Activated CD4-positive, alpha-beta T cell treated with anti-CD3 and anti-CD28 coated beads, Interleukin-2, amount 50 U/mL, for 24 hours (primary cell): ENCODE results near the gene NUDT22.

Experiments
- DNase-seq, 2 donors: peaks; one replicate each; pipeline ENCODE4 v3.0.0-alpha.2; 2020; ENCODE audit warnings: low read depth in 1 of 2, low spot score in 1 of 2

The NUDT22 gene

DNA sequence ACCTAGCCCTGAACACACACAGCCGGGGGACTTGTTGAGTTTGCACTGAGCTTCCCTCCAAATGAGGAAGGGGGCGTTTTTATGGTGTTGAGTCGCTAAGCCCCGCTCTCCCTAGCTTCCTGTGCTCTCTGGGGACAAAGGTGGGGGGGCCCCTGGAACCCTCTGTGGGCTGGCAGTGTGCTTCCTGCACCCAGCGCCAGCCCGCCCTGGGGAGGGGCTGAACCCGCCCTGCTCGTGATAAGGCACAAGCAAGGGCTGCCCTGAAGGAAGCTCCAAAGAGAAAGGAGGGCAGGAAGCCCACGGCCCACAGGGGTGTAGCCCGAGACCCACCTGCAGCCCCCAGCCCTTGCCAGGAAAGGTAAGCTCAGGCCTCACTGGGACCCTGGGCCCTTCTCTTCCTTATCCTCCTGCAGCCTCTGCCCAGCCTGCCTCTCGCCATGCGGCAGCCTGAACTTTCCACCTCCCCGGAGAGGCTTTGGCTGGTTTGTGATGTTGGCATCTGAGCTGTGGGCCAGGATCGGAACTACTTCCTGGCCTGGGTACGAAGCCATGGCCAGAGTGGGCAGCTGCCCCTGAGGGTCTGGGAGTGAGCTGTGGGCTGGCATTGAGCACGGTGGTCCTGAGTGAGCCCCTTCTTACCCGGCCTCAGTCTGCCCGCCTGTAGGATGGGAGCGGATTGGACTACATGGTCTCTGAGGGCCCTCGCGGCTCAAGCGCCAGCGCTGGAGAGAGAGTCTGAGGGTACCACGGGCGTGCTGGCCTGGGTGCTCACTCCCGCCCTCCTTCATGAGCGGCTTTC is 19.4 kb upstream of the NUDT22 start, which contains the start of gene FERMT3:
TSS of gene FERMT3 (plus strand) at position 265 of the 799 bp plus-strand sequence. CDS start 644 bp downstream, outside the sequence.
- DNase-seq = peak in 1 of 2 donors; percentile 71

DNA sequence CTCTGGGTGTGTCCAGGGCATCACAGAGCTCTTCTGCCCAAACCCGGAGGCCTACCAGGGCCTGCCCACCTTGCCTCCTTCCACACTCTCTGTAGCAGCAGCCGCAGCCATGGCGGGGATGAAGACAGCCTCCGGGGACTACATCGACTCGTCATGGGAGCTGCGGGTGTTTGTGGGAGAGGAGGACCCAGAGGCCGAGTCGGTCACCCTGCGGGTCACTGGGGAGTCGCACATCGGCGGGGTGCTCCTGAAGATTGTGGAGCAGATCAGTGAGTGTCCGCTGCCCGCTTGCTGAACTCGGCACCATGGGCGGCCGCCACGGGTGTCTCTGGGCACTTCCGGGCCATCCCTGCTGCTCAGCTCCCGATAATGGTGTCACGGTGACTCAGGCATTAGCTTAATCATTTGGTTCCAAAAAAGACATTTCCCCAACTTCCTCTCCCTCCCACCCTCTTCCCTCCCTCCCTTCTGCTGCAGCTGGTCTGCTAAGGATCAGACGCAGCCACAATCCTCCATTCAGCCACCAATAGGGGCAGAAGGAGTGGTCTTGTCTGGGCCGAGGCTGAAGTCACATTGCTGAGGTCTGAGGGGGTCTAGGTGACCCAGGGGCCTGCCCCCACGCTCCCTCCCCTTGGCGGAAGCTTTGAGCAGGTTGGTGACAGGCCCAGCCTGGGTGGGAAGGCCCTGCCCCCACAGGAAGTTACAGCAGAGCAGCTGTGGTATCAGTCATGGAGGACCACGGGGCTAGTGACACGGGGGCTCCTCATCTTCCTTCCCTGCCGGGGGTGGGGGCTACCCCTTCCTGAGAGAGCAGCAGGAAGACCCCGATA is 18.6 kb upstream of the NUDT22 start:
- peak; percentile 67 to 77 for DNase-seq

DNA sequence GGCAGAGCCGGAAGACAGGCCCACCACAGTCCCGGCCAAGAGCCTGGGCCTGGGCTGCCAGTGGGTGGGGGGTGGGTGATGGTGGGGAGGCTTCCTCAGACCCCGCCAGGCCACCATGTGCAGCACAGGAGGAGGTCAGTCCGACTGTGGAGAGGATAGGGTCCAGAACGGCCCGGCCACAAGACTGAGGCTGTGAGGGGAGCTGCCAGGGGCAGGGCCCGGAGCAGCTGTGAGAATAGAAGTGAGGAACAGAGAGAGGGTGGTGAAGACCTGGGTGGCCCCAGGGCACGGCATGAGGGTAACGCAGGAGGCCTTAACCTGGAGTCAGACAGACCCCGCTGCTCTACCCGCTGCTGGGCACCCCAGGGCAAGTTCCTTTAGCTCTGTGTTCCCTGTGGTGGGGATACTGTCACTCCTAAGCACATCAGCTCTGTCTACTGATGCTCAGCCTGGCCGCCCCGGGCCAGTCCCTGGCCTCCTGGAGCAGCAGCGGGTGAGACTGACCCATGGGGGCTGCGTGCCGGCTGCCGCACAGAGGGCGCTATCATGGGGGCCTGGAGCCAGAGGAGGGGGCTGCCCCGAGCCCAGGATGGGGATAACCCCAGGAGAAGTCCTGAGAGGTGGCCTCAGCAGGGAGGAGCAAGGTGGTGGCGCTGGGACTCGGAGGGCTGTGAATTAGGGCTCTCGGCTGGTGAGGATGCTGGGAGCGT is 17.8 kb upstream of the NUDT22 start:
- DNase-seq = no peak

DNA sequence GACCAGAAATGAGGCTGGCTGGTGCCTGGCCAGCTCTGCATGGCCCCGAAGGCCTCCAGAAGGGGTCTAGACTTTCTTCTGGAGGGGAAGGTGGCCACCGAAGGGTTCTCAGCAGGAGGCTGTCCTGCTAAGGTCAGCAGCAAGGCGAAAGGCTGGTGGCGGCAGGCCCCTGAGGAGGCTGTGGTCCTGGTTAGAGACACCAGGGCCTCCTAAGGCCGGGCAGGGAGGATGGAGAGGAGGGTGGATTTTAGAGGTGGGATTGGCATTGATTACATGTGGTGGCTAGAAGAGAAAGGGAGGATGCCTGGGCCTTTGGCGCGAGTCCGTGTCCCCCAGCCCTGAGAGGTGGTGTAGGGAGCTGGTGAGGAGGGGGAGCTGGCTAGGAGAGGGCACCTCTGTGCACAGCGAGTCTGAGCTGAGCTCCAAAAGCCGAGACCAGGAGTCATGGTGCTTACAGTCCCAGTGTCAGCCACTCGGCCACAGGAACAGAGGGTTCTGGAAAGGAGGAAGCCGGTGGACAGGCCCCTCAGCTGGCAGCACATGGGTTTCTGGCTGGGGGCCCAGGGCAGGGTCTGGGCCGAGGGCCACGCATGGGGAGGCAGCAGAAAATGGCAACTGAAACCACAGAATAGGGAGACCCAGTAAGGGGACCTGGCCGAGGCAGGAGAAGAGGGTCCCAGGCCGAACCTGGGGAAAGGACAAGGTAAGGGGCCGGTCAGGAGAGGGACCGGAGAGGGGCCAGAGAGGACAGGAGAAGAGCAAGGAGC is 17.1 kb upstream of the NUDT22 start:
- no peak for DNase-seq

DNA sequence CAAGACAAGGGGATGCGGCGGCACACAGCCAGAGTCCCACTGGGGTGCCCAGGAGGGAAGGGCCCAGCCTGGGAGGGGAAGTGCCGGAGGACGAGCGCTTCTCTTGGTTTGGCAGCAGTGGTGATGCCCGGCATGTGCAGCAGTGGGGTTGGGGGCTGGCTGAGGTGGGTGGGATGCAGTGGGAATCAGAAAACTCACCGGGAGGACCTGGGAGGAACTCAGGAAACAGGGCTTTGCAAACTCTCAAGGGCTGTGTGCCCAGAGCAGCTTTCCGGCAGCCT is 16.6 kb upstream of the NUDT22 start:
- DNase-seq = no peak

DNA sequence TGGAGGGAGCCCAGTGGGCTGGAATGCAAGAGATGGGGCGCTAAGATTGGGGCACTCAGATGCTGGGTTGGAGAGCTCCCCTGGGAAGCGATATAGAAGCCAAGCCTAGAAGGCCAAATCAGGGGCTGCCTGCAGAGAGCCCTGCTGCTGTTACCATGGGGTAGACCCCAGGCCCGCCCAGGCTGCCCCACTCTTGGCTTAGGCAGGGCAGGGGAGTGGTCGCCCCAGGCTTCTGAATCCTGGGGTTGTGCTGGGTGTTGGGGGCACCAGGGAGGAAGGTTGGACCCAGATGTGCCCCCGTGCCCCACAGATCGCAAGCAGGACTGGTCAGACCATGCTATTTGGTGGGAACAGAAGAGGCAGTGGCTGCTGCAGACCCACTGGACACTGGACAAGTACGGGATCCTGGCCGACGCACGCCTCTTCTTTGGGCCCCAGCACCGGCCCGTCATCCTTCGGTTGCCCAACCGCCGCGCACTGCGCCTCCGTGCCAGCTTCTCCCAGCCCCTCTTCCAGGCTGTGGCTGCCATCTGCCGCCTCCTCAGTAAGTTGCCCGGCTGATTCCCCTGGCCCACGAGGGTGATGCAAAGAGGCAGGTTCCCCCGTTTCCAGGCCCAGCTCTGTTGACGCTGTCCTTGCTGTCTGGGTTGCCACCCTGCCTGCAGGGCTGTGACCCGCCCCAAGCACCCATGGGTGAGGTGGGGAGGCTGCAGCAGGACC is 15.6 kb upstream of the NUDT22 start:
- DNase-seq = no peak

DNA sequence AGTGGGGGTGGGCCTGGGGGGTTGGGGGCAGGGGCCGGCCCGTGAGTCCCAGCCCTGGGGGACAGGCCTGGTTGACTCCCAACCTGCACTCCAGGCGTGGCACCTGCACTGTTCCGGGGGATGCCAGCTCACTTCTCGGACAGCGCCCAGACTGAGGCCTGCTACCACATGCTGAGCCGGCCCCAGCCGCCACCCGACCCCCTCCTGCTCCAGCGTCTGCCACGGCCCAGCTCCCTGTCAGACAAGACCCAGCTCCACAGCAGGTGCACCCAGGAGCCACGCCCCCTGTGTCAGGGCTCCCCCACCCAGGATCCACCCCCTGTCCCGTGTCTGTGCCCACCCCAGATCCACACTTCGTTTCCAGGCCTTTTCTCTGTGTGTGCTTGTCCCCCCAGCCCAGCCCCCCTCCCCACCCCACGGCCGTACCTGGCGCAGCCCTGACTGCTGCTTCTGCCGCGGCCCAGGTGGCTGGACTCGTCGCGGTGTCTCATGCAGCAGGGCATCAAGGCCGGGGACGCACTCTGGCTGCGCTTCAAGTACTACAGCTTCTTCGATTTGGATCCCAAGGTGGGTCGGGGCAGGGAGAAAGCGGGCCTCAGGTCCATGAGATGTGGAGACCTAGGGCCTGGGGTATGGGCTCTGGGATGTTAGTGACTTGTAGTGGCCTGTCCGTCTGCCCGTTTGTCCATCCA is 14.7 kb upstream of the NUDT22 start:
- DNase-seq = no peak

DNA sequence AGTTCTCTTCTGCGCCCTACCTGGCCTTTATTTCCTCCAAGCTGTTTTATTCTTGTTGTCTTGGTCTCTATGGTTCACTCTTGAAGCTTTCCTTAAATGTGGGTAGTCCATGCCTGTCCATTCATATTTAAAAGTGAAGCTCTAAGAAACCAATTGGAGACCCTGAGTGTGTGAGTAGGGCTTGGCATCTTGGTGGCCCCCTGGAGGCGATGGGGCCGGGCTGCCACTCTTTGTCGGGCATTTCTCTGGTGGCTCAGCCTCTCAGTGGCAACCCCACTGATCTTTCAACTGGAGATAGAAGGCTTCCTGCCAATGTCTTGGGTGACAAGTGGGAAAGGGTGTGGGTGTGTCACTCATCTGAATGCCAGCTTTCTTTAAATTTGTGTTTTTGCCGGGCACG is 9.2 kb upstream of the NUDT22 start:
- no peak for DNase-seq

DNA sequence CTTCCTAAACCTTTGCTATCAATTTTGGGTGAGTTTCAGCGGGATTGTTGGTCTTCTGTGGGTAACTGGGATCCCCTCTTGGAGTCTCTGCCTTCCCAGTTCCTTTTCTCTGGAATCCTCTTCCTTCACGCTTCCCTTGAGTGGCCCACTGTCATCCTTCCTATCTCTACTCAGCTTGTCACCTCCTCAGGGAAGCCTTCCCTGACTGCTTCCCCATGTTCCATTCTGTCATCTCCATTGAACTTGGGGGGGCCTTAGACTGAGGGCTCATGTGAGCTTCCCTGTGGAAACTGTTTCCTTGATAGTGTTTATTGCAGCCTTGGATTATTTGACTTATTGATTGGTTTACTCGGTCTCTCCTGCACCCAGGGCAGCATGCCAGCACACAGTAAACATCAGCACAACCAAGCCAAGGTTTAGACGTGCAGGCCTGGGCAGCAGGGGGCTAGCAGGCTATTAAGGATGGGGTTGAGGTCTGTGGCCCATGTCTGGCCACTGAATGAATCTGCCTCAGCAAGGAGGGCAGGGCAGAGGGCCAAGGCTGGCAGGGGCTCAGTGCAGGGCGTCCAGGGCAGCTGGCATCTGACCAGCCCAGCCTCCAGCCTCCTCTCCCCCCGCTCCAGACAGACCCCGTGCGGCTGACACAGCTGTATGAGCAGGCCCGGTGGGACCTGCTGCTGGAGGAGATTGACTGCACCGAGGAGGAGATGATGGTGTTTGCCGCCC is 7.3 kb upstream of the NUDT22 start:
- no peak for DNase-seq

DNA sequence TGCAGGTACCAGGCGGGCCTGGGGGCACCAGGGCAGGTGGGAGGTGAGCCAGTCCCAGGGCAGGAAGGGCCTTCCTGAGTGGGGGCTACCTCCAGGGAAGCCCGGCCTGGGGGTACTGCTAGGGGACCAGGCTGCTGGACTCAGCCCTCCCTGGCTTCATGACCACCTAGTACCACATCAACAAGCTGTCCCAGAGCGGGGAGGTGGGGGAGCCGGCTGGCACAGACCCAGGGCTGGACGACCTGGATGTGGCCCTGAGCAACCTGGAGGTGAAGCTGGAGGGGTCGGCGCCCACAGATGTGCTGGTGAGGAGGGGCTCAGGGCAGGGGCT is 6.8 kb upstream of the NUDT22 start:
- DNase-seq = no peak

DNA sequence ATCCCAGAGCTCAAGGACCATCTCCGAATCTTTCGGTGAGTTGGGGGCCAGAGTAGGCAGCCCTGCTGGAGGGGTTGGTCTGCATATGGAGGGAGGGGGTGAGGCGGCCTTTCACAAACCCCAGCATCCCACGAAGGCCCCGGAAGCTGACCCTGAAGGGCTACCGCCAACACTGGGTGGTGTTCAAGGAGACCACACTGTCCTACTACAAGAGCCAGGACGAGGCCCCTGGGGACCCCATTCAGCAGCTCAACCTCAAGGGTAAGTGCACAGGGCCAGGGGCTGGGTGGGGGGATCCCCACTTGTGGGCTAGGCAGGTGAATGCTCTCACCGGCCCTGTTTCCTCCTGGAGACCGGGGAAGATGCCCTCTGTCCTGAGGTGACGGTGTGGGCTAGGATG is 6.3 kb upstream of the NUDT22 start:
- DNase-seq = no peak

DNA sequence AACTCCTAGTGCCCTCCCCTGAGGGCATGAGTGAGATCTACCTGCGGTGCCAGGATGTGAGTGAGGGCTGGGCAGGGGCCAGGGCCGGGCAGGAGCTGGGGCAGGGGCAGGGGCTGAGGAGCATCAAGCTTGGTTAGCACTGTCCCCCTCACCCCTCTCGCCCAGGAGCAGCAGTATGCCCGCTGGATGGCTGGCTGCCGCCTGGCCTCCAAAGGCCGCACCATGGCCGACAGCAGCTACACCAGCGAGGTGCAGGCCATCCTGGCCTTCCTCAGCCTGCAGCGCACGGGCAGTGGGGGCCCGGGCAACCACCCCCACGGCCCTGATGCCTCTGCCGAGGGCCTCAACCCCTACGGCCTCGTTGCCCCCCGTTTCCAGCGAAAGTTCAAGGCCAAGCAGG is 5.8 kb upstream of the NUDT22 start:
- DNase-seq = no peak

DNA sequence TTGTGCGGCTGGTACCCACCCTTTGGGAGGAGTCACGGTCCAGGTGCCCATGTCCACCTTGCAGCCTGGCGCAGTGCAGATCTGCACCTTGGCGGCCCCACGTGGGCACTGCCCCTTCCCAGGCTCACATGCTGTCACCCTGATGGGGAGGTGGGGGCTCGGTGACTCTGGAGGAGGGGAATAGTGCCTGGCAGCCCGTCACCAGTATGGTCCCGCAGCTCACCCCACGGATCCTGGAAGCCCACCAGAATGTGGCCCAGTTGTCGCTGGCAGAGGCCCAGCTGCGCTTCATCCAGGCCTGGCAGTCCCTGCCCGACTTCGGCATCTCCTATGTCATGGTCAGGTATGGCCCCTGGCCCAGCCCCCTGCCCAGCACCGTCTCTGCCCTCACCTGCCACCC is 5.3 kb upstream of the NUDT22 start:
- DNase-seq = no peak

DNA sequence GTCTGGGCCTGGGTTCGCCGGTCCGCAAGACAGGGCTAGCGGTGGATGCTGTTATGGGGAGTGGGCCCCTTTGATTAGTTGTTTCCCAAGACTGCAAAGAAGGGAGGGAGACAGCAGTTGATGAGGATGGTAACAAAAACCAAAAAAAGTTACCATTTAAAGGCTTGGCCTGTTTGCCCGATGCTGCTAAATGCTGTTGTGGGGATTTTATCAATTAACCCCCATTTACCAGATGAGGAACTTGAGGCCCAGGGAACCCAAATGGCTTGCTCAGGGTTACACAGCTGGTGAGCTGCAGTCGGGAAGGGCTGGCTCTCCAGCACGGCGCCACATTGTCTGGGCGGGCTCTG is 3.4 kb upstream of the NUDT22 start:
- DNase-seq = no peak

DNA sequence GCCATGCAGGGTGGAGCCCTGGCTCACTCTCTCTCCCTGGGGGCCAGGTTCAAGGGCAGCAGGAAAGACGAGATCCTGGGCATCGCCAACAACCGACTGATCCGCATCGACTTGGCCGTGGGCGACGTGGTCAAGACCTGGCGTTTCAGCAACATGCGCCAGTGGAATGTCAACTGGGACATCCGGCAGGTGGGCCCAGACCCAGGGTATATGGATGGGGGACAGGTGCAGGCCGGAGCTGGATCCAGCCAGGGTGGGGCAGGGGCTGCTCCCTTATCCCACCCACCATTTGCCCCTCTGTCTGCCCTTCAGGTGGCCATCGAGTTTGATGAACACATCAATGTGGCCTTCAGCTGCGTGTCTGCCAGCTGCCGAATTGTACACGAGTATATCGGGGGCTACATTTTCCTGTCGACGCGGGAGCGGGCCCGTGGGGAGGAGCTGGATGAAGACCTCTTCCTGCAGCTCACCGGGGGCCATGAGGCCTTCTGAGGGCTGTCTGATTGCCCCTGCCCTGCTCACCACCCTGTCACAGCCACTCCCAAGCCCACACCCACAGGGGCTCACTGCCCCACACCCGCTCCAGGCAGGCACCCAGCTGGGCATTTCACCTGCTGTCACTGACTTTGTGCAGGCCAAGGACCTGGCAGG is 2.9 kb upstream of the NUDT22 start:
- DNase-seq = no peak

DNA sequence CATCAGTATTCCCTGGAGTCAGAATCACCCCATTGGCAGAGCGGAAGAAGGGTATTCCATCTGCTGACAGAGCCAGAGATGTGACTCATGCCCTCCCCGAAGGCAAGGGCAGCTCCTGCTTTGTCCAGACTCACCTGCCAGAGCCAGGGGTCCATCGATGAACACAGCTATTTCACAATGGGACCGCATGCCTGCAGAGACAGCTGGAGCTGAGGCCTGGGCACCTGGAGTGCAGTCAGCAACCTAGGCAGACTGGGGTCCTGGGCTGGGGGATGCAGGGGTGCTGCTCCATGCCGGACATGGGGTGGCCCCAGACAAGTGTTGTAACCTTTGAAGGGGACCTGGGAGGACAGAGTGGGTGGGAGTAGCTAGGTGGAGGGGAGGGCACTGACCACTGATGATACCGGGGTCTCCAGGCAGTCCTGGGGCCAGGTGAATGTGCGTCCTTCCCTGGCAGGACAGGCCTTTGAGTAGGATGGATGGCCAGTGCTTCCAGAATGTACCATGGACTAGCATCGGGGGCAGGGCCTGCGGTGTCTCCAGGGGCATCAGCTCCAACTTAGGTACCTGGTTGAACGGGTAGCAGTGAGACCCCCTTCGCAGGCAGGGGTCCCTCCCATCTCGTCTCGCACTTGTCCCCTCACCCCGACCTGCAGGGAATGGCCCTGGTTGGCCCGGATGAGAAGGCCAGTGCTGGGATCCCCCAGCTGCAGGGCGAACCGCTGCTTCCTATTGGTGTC is 1.8 kb upstream of the NUDT22 start:
- no peak for DNase-seq

DNA sequence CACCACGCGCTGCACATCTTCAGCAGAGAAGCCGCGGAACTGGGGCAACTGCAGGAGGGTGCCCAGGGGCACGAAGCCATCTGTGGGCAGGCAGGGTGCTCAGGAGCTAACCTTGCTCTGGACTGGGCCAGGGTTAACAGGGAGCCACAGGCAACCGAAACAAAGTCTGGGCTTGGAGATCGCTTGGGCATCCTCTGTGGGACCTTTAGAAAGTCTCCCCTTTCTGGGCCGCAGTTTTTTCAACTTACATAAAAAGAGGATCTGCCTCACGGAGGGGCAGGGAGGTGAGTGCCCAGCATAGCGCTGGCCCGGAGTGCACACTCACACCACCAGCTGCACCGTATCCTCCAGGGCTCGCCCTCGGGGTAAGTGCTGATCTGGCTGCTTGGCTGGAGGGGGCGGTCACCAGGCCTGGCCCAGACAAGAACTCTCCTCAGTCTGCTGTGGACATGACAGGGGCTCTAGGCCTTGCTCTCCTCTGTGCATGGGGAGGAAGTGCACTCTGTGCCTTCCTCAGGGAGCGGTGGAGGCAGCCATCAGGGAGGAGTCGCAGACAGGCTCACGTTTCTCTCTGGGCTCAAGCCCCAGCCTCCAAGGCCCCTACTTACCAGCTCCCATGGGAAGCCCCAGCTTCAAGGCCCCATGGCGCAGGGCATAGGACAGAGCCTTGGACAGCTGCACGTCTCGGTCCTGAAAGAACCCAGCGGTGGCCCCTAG is 1.0 kb upstream of the NUDT22 start:
- no peak for DNase-seq
